Measurements from ENCODE around the gene NBPF1. TPM values are rescaled to one million over a fixed set of nuclear protein-coding genes. Genes with fewer than 3 reads are reported as not detected.
"Not testable (repeated sequence)": the region's sequence is repeated elsewhere in the genome, so short reads cannot be mapped to it uniquely, and the experiment has no call there.

The NBPF1 gene
- total RNA-seq, 1 experiment from 2014 or later, result 27.7 TPM

DNA sequence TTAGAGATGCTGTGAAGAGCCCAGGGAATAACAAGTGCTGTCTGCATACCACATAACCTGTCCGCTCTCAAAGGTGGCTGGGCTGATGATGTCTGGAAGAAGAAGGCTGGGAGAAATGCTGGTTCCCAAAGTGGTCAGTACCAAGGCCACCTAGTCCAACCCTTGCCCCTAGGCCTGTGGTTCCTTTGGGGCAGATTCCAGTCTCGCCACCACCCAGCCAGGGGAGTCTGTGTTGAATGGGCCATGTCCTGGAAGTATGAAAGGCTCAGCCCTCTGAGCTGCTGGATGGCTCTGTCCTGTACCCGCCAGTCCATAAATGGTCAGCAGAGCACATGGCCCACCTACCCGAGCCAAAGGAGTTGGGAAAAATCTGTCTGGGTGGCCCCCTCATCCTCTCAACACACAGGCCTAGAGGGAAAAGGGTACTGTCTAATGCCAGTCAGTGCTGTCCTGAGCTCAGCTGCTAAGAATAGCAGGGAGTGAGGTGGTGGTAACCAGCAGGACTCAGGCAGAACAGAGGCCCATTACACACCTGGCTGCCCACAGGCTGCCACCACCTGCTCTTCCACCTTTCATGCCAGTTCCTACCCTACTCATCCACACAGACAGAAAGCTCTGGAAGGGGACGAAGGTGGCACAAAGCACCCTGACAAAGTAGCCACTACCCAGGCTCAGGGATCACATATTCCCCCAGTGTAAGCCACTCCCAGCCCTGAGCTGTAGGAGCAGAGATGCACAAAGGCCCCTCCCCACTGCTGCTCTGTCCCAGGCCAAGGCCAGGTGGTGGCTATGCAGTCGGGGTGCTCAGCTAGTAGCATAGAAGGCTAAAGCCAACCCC lies 24.8 kb upstream of the NBPF1 start:
- WGBS (ENCODE audit: extremely low coverage, insufficient read length, low lambda C conversion rate), result no CpG with 5 or more reads among the region's 6 CpGs
- H3K4ac ChIP-seq (ENCODE audit: low read depth, low read length); H3K4me2 ChIP-seq (ENCODE audit: insufficient read depth, insufficient read length, low read length); H3K14ac ChIP-seq (ENCODE audit: insufficient read depth, low read length); H3K27ac ChIP-seq (ENCODE audit: insufficient read length, low read depth, low read length); H2AFZ ChIP-seq (ENCODE audit: low read length); H3K9ac ChIP-seq (ENCODE audit: extremely low read depth, insufficient read length, low read length); H3K79me1 ChIP-seq (ENCODE audit: insufficient read depth, low read depth, low read length, poor library complexity, severe bottlenecking); H3K56ac ChIP-seq (ENCODE audit: insufficient read length, low read depth, low read length); H4K20me1 ChIP-seq (ENCODE audit: control insufficient read depth, insufficient read depth, insufficient read length); H3T11ph ChIP-seq (ENCODE audit: low read length); H3K27ac Mint-ChIP-seq; H2BK15ac ChIP-seq (ENCODE audit: low read depth, low read length); H4K91ac ChIP-seq (ENCODE audit: insufficient read length, low read depth, low read length); H3K18ac ChIP-seq (ENCODE audit: insufficient read length, low read depth, low read length); H3K27me3 ChIP-seq (ENCODE audit: insufficient read depth, low read length); H2AK5ac ChIP-seq (ENCODE audit: insufficient read length, low read length); H4K5ac ChIP-seq (ENCODE audit: insufficient read length, low read depth, low read length); H3K79me2 ChIP-seq (ENCODE audit: insufficient read depth, low read length); H3K4me1 ChIP-seq (ENCODE audit: insufficient read depth, low read length); H3K9me3 Mint-ChIP-seq; H3K4me1 Mint-ChIP-seq; H2BK20ac ChIP-seq (ENCODE audit: low read depth, low read length, poor library complexity, severe bottlenecking); DNase-seq; H3K4me3 Mint-ChIP-seq; H3K9me3 ChIP-seq (ENCODE audit: control insufficient read depth, low read depth, low read length); H2BK120ac ChIP-seq (ENCODE audit: low read depth, low read length, poor library complexity, severe bottlenecking); H4K8ac ChIP-seq (replicated peaks; ENCODE audit: insufficient read length, low read depth, low read length); H2BK12ac ChIP-seq (ENCODE audit: insufficient read length, low read depth, low read length); H3K27me3 Mint-ChIP-seq (ENCODE audit: low read depth); H3K23ac ChIP-seq (ENCODE audit: insufficient read length, low read depth, low read length); H3K23me2 ChIP-seq (ENCODE audit: insufficient read length, low read depth, low read length, poor library complexity, severe bottlenecking); H2BK5ac ChIP-seq (ENCODE audit: insufficient read length, low read length): not testable (repeated sequence)
- peaks cover 8 to 17% (median 15%) of the 10 kb centered on the region in 3 experiments; a peak in 6 of 7 replicates for H3K36me3 Mint-ChIP-seq (ENCODE audit: insufficient read depth in 1 of 3, low read depth in 3 of 3)

DNA sequence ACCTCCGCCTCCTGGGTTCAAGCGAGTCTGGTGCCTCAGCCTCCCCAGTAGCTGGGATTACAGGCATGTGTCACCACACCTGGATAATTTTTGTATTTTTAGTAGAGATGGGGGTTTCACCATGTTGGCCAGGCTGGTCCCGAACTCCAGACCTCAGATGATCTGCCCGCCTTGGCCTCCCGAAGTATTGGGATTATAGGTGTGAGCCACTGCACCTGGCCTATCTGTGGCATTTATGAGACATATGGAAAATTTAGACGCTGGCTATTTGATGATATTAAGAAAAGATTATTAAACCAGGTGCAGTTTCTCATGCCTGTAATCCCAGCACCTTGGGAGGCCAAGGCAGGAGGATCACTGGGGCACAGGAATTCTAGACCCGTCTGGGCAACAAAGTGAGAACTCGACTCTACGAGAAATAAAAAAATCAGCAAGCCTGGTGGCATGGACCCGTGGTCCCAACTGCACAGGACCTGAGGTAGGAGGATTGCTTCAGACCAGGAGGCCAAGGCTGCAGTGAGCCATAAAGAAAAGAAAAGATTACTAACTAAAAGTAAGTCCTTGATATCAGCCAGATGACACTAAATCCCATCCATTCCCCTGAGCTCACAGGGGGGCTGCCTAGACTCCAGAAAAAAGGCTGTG lies 23.3 kb upstream of the NBPF1 start:
- not testable (repeated sequence) for H3K18ac ChIP-seq (ENCODE audit: insufficient read length, low read depth, low read length); H3K27ac ChIP-seq (ENCODE audit: insufficient read length, low read depth, low read length); H3T11ph ChIP-seq (ENCODE audit: low read length); H2AK5ac ChIP-seq (ENCODE audit: insufficient read length, low read length); H4K8ac ChIP-seq (replicated peaks; ENCODE audit: insufficient read length, low read depth, low read length); H2AFZ ChIP-seq (ENCODE audit: low read length); H2BK15ac ChIP-seq (ENCODE audit: low read depth, low read length); H2BK120ac ChIP-seq (ENCODE audit: low read depth, low read length, poor library complexity, severe bottlenecking); H4K20me1 ChIP-seq (ENCODE audit: control insufficient read depth, insufficient read depth, insufficient read length); H3K4me1 ChIP-seq (ENCODE audit: insufficient read depth, low read length); H3K79me1 ChIP-seq (ENCODE audit: insufficient read depth, low read depth, low read length, poor library complexity, severe bottlenecking); H3K27me3 Mint-ChIP-seq (ENCODE audit: low read depth); H2BK12ac ChIP-seq (ENCODE audit: insufficient read length, low read depth, low read length); H3K9ac ChIP-seq (ENCODE audit: extremely low read depth, insufficient read length, low read length); H3K4me3 Mint-ChIP-seq; H2BK20ac ChIP-seq (ENCODE audit: low read depth, low read length, poor library complexity, severe bottlenecking); H3K23ac ChIP-seq (ENCODE audit: insufficient read length, low read depth, low read length); H3K27ac Mint-ChIP-seq; H2BK5ac ChIP-seq (ENCODE audit: insufficient read length, low read length); H3K4me1 Mint-ChIP-seq; H3K27me3 ChIP-seq (ENCODE audit: insufficient read depth, low read length); H3K14ac ChIP-seq (ENCODE audit: insufficient read depth, low read length); H4K91ac ChIP-seq (ENCODE audit: insufficient read length, low read depth, low read length); H3K79me2 ChIP-seq (ENCODE audit: insufficient read depth, low read length); H3K9me3 ChIP-seq (ENCODE audit: control insufficient read depth, low read depth, low read length); H4K5ac ChIP-seq (ENCODE audit: insufficient read length, low read depth, low read length); H3K23me2 ChIP-seq (ENCODE audit: insufficient read length, low read depth, low read length, poor library complexity, severe bottlenecking); H3K56ac ChIP-seq (ENCODE audit: insufficient read length, low read depth, low read length); H3K4me2 ChIP-seq (ENCODE audit: insufficient read depth, insufficient read length, low read length); H3K9me3 Mint-ChIP-seq
- peak overlapping the region; percentile 24; the same call in 1 of the 2 replicates for H3K4ac ChIP-seq (ENCODE audit: low read depth, low read length)
- peaks cover 17 to 32% (median 29%) of the 10 kb centered on the region in 3 experiments; a peak in 6 of 7 replicates for H3K36me3 Mint-ChIP-seq (ENCODE audit: insufficient read depth in 1 of 3, low read depth in 3 of 3)
- peak; percentile 22 for DNase-seq
- no CpG with 5 or more reads among the region's 10 CpGs for WGBS (ENCODE audit: extremely low coverage, insufficient read length, low lambda C conversion rate)
